Measurements from ENCODE around the gene RPP40. TPM values are rescaled to one million over a fixed set of nuclear protein-coding genes. Genes with fewer than 3 reads are reported as not detected.
A peak's percentile ranks its signal among the peaks of the same experiment; 100 is the strongest.

RPP40 gene
- total and polyA plus RNA-seq, 12 donors, result 2.1 to 12.0 (median 3.6) TPM

DNA sequence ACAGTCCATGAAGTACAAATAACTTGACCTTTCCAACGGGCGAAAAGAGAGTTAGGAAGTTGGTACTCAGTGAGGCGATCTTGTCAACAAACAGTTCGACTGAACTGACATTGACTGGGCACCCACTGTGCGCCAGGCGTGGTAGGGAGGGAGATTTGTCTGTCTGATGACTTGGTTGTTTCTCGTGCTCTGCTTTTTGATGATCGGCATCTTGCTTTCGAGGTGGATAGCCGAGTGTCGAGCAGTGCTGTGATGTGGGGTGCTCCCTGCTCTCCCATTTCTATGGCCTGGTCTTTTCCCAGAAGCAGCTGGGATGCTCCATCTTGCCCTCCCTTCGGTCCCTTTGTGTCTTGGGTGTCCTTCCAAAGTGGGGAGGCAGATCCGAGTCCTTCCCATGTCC lies 30.4 kb downstream of the RPP40 start:
- TF ChIP-seq, protein P1, sequence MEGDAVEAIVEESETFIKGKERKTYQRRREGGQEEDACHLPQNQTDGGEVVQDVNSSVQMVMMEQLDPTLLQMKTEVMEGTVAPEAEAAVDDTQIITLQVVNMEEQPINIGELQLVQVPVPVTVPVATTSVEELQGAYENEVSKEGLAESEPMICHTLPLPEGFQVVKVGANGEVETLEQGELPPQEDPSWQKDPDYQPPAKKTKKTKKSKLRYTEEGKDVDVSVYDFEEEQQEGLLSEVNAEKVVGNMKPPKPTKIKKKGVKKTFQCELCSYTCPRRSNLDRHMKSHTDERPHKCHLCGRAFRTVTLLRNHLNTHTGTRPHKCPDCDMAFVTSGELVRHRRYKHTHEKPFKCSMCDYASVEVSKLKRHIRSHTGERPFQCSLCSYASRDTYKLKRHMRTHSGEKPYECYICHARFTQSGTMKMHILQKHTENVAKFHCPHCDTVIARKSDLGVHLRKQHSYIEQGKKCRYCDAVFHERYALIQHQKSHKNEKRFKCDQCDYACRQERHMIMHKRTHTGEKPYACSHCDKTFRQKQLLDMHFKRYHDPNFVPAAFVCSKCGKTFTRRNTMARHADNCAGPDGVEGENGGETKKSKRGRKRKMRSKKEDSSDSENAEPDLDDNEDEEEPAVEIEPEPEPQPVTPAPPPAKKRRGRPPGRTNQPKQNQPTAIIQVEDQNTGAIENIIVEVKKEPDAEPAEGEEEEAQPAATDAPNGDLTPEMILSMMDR (IDR thresholded peaks at IDR 0.05), result no peak
- Histone ChIP-seq H3K9me3 (peaks cover 0 to 13% (median 0%) of the 10 kb centered on the region in 11 donors), H3K27me3 (no peaks in the 10 kb centered on the region), H3K4me1 (peaks cover 0 to 12% (median 0%) of the 10 kb centered on the region in 9 donors), H3K4me3 (no peak overlapping the region), H3K36me3 (no peaks in the 10 kb centered on the region), H3K27ac (peak overlapping the region in 1 of 10 donors; percentile 53)
- no peak for DNase-seq
- 90 to 93% methylated on average over 13 of the region's 13 CpGs for WGBS, 2 donors
- intact Hi-C loops (cut with DNase I), result no loop called here
- ATAC-seq, result no peak

DNA sequence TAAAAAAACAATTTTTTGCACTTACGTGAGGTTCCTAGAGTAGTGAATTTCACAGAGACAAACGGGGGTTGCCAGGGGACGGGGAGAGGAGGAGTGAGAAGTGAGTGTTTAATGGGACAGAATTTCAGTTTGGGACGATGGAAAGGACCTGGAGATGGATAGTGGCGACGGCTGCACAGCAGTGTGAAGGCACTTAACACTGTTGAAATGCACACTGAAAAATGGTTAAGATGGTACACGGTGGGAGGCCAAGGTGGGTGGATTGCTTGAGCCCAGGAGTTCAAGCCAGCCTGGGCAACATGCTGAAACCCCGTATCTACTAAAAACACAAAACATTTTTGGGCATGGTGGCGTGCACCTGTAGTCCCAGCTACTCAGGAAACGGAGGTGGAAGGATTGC lies 31.4 kb downstream of the RPP40 start:
- H3K4me1 ChIP-seq, result peaks cover 0 to 12% (median 0%) of the 10 kb centered on the region in 9 donors
- intact Hi-C loops (cut with DNase I), result no loop called here
- 85 to 89% methylated on average over 10 of the region's 10 CpGs for WGBS, 2 donors
- H3K27ac ChIP-seq, result no peak overlapping the region
- TF ChIP-seq, protein P1 (IDR thresholded peaks at IDR 0.05), result no peak
- no peaks in the 10 kb centered on the region for H3K27me3 ChIP-seq
- no peak for ATAC-seq
- H3K4me3 ChIP-seq, result no peak overlapping the region
- H3K9me3 ChIP-seq, result peaks cover 0 to 13% (median 0%) of the 10 kb centered on the region in 11 donors
- no peak for DNase-seq
- H3K36me3 ChIP-seq, result no peaks in the 10 kb centered on the region

- no peak for ATAC-seq
- TF ChIP-seq, protein P1 (IDR thresholded peaks at IDR 0.05), result no peak
- Histone ChIP-seq H3K27me3 (no peaks in the 10 kb centered on the region), H3K9me3 (peaks cover 0 to 7% (median 0%) of the 10 kb centered on the region in 11 donors), H3K4me3 (no peak overlapping the region), H3K4me1 (peaks cover 0 to 12% (median 0%) of the 10 kb centered on the region in 9 donors), H3K27ac (no peak overlapping the region), H3K36me3 (no peaks in the 10 kb centered on the region)
- intact Hi-C loops (cut with DNase I), result no loop called here
- no peak for DNase-seq
- 86 to 88% methylated on average over 7 of the region's 7 CpGs for WGBS, 2 donors
Measured at GRCh38 chr6:4971851-4972250, 32.0 kb downstream of the RPP40 start.

DNA sequence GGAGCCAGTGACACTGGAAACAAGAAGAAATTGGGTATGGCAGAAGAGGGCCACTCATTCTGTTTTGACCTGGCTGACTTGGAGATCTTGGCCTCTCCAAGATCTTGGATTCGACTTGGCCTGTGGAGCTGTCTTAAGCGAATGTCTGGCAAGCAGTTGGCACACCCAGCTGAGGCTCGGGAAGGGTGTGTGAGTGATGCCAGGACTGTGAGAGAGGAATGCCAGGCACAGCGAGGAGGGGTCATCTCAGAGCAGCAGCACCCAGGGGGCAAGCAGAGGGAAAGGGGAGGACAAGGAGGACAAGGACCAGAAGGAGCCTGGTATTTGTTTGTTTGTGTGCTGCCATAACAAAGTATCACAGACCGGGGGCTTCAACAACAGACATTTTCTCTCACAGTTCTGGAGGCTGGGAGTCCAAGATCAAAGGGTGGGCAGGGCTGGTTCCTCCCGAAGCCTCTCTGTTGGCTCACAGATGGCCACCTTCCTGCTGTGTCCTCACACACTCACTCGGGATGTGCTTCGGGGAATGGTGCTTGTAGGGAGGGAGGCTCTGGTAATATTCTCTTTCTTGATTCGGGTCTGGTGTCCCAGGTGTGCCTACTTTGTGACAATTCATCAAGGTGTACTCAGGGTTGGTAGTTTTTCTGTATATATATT lies 33.0 kb downstream of the RPP40 start:
- Histone ChIP-seq H3K9me3 (no peaks in the 10 kb centered on the region), H3K36me3 (no peaks in the 10 kb centered on the region), H3K27me3 (no peaks in the 10 kb centered on the region), H3K27ac (no peak overlapping the region), H3K4me3 (no peak overlapping the region), H3K4me1 (peaks cover 0 to 12% (median 0%) of the 10 kb centered on the region in 9 donors)
- 52 to 56% methylated on average over 9 of the region's 9 CpGs for WGBS, 2 donors
- TF ChIP-seq, protein P1 (IDR thresholded peaks at IDR 0.05), result no peak
- DNase-seq, result no peak
- no peak for ATAC-seq
- intact Hi-C loops (cut with DNase I), result no loop called here

Measured in heart right ventricle (tissue), 16 donors.